ENCODE data around the gene PID1. TPM values are rescaled to one million over a fixed set of nuclear protein-coding genes. Genes with fewer than 3 reads are reported as not detected.

Gene PID1
- total RNA-seq, 4 donors from 2014 or later = 14.5 to 49.7 (median 20.7) TPM

GRCh38 chr2:229175497-229175863, 95.6 kb downstream of the PID1 start:
- Histone ChIP-seq H3K27me3 (no peaks in the 10 kb centered on the region), H3K36me3 (no peaks in the 10 kb centered on the region), H3K4me3 (replicated peaks in 1 of 3) (no peak overlapping the region), H3K4me1 (no peaks in the 10 kb centered on the region), H3K9me3 (no peaks in the 10 kb centered on the region), H3K27ac (no peak overlapping the region)
- intact Hi-C loops (cut with DNase I) = no loop called here
- WGBS, 2 donors = 87 to 91% methylated on average over 1 of the region's 1 CpG
- TF ChIP-seq POLR2A (IDR thresholded peaks at IDR 0.05) = no peak
- no peak for TF ChIP-seq CTCF (IDR thresholded peaks at IDR 0.05)
- no peak for DNase-seq

GRCh38 chr2:229174794-229175496, 96.1 kb downstream of the PID1 start:
- H3K36me3 ChIP-seq = no peaks in the 10 kb centered on the region
- 50 to 57% methylated on average over 4 of the region's 4 CpGs for WGBS, 2 donors
- H3K4me3 ChIP-seq (replicated peaks in 1 of 3) = no peak overlapping the region
- H3K27ac ChIP-seq = no peak overlapping the region
- TF ChIP-seq POLR2A (IDR thresholded peaks at IDR 0.05) (no peak), CTCF (IDR thresholded peaks at IDR 0.05) (no peak)
- intact Hi-C loops (cut with DNase I) = no loop called here
- H3K27me3 ChIP-seq = no peaks in the 10 kb centered on the region
- H3K9me3 ChIP-seq = no peaks in the 10 kb centered on the region
- no peaks in the 10 kb centered on the region for H3K4me1 ChIP-seq
- DNase-seq = no peak

- H3K4me3 ChIP-seq (replicated peaks in 1 of 3) = no peak overlapping the region
- H3K9me3 ChIP-seq = no peaks in the 10 kb centered on the region
- intact Hi-C loops (cut with DNase I) = no loop called here
- 75 to 91% methylated on average over 3 of the region's 3 CpGs for WGBS, 2 donors
- no peak for TF ChIP-seq POLR2A (IDR thresholded peaks at IDR 0.05)
- TF ChIP-seq CTCF (IDR thresholded peaks at IDR 0.05) = no peak
- DNase-seq = no peak
- H3K27me3 ChIP-seq = no peaks in the 10 kb centered on the region
- no peaks in the 10 kb centered on the region for H3K4me1 ChIP-seq
- H3K27ac ChIP-seq = no peak overlapping the region
- no peaks in the 10 kb centered on the region for H3K36me3 ChIP-seq
These were observed 97.2 kb downstream of the PID1 start for GRCh38 chr2:229173825-229174359.

GRCh38 chr2:229170916-229171315, 100.2 kb downstream of the PID1 start:
- Histone ChIP-seq H3K9me3 (no peaks in the 10 kb centered on the region), H3K27me3 (no peaks in the 10 kb centered on the region), H3K4me1 (no peaks in the 10 kb centered on the region), H3K27ac (no peak overlapping the region), H3K36me3 (no peaks in the 10 kb centered on the region), H3K4me3 (replicated peaks in 1 of 3) (no peak overlapping the region)
- TF ChIP-seq CTCF (IDR thresholded peaks at IDR 0.05) (no peak), POLR2A (IDR thresholded peaks at IDR 0.05) (no peak)
- no peak for DNase-seq
- WGBS, 2 donors = 90 to 91% methylated on average over 3 of the region's 3 CpGs
- intact Hi-C loops (cut with DNase I) = no loop called here

- no peak for TF ChIP-seq POLR2A (IDR thresholded peaks at IDR 0.05)
- no peak for TF ChIP-seq CTCF (IDR thresholded peaks at IDR 0.05)
These were observed 100.9 kb downstream of the PID1 start for GRCh38 chr2:229170171-229170570.

More at GRCh38 chr2:229170171-229170570, 100.9 kb downstream of the PID1 start:
- no peak for DNase-seq
- Histone ChIP-seq H3K27me3 (no peaks in the 10 kb centered on the region), H3K36me3 (no peaks in the 10 kb centered on the region), H3K27ac (no peak overlapping the region), H3K4me1 (no peaks in the 10 kb centered on the region), H3K4me3 (replicated peaks in 1 of 3) (no peak overlapping the region), H3K9me3 (no peaks in the 10 kb centered on the region)
- intact Hi-C loops (cut with DNase I) = no loop called here
- 74 to 76% methylated on average over 2 of the region's 2 CpGs for WGBS, 2 donors
